ENCODE data around the gene TOMM22. TPM values are rescaled to one million over a fixed set of nuclear protein-coding genes. Genes with fewer than 3 reads are reported as not detected.

The TOMM22 gene
- total and polyA plus RNA-seq, 4 donors, result 25.6 to 57.7 (median 29.2) TPM

GRCh38 chr22:38655519-38656255 is 26.1 kb upstream of the TOMM22 start:
- no peak for TF ChIP-seq CTCF (IDR thresholded peaks at IDR 0.05; ENCODE audit: control extremely low read depth, extremely low read depth)
- Histone ChIP-seq H3K4me3 (peak overlapping the region; percentile 90), H3K4me1 (ENCODE audit: control insufficient read depth in 5 of 5, insufficient read depth in 5 of 5, low read length in 5 of 5) (peaks cover 0 to 14% (median 5%) of the 10 kb centered on the region in 5 donors), H3K27me3 (ENCODE audit: control insufficient read depth in 3 of 3, insufficient read depth in 3 of 3, low read length in 2 of 3) (no peaks in the 10 kb centered on the region), H3K9me3 (ENCODE audit: control insufficient read depth in 4 of 4, insufficient read depth in 3 of 4, low read length in 3 of 4) (no peaks in the 10 kb centered on the region), H3K27ac (ENCODE audit: low read depth in 1 of 2, low read length in 1 of 2) (peak overlapping the region; percentile 90 to 92), H3K9ac (ENCODE audit: insufficient read depth in 1 of 2, low read length in 2 of 2) (peak overlapping the region; percentile 93 to 98), H3K36me3 (ENCODE audit: control insufficient read depth in 4 of 4, insufficient read depth in 4 of 4, low read length in 4 of 4) (peaks cover 0 to 5% (median 0%) of the 10 kb centered on the region in 4 donors)
- WGBS, 2 donors, result 8 to 14% methylated on average over 22 of the region's 22 CpGs
- ATAC-seq (ENCODE audit: insufficient read depth, low FRiP score) (no peak), DNase-seq (peak in 2 of 3 donors; percentile 28 to 56)

GRCh38 chr22:38656256-38657044 is 25.3 kb upstream of the TOMM22 start, which contains the start of the genes CBY1 and FAM227A:
Gene CBY1 (plus strand): TSS chr22:38656638. CDS start chr22:38668055, 11,417 bp downstream.
Gene FAM227A (minus strand): TSS chr22:38656392. CDS start chr22:38650168, 6,224 bp downstream.
- DNase-seq (peak; percentile 92 to 94 (median 92)), ATAC-seq (ENCODE audit: insufficient read depth, low FRiP score) (peak; percentile 87)
- H3K9ac ChIP-seq (ENCODE audit: insufficient read depth in 1 of 2, low read length in 2 of 2), result peak within 1 kb of the TSS; percentile 93 to 98
- H3K4me1 ChIP-seq (ENCODE audit: control insufficient read depth in 5 of 5, insufficient read depth in 5 of 5, low read length in 5 of 5), result peaks cover 0 to 14% (median 5%) of the 10 kb centered on the region in 5 donors
- TF ChIP-seq CTCF (IDR thresholded peaks at IDR 0.05; ENCODE audit: control extremely low read depth, extremely low read depth), result no peak
- WGBS, 2 donors, result 0% methylated on average over 63 to 66 of the region's 66 CpGs
- peak within 1 kb of the TSS; percentile 90 for H3K4me3 ChIP-seq
- peaks cover 0 to 5% (median 0%) of the 10 kb centered on the region in 4 donors for H3K36me3 ChIP-seq (ENCODE audit: control insufficient read depth in 4 of 4, insufficient read depth in 4 of 4, low read length in 4 of 4)
- H3K27me3 ChIP-seq (ENCODE audit: control insufficient read depth in 3 of 3, insufficient read depth in 3 of 3, low read length in 2 of 3), result no peaks in the 10 kb centered on the region
- H3K9me3 ChIP-seq (ENCODE audit: control insufficient read depth in 4 of 4, insufficient read depth in 3 of 4, low read length in 3 of 4), result no peaks in the 10 kb centered on the region
- H3K27ac ChIP-seq (ENCODE audit: low read depth in 1 of 2, low read length in 1 of 2), result peak within 1 kb of the TSS; percentile 90 to 92

- Histone ChIP-seq H3K9ac (ENCODE audit: insufficient read depth in 1 of 2, low read length in 2 of 2) (peak overlapping the region; percentile 93 to 98), H3K4me1 (ENCODE audit: control insufficient read depth in 5 of 5, insufficient read depth in 5 of 5, low read length in 5 of 5) (peaks cover 0 to 14% (median 5%) of the 10 kb centered on the region in 5 donors), H3K36me3 (ENCODE audit: control insufficient read depth in 4 of 4, insufficient read depth in 4 of 4, low read length in 4 of 4) (peaks cover 0 to 5% (median 0%) of the 10 kb centered on the region in 4 donors), H3K4me3 (peak overlapping the region; percentile 90), H3K27ac (ENCODE audit: low read depth in 1 of 2, low read length in 1 of 2) (peak overlapping the region; percentile 90 to 92), H3K9me3 (ENCODE audit: control insufficient read depth in 4 of 4, insufficient read depth in 3 of 4, low read length in 3 of 4) (no peaks in the 10 kb centered on the region), H3K27me3 (ENCODE audit: control insufficient read depth in 3 of 3, insufficient read depth in 3 of 3, low read length in 2 of 3) (no peaks in the 10 kb centered on the region)
- WGBS, 2 donors, result 8 to 14% methylated on average over 16 of the region's 16 CpGs
- ATAC-seq (ENCODE audit: insufficient read depth, low FRiP score), result no peak
- TF ChIP-seq CTCF (IDR thresholded peaks at IDR 0.05; ENCODE audit: control extremely low read depth, extremely low read depth), result no peak
- DNase-seq, result peak; percentile 26 to 46 (median 38)
Measured at GRCh38 chr22:38657045-38657909, 24.5 kb upstream of the TOMM22 start.
